Measurements from ENCODE around the gene SMYD3. TPM values are rescaled to one million over a fixed set of nuclear protein-coding genes. Genes with fewer than 3 reads are reported as not detected.

Gene SMYD3
- total RNA-seq, 1 experiment from 2014 or later: 35.1 TPM

DNA sequence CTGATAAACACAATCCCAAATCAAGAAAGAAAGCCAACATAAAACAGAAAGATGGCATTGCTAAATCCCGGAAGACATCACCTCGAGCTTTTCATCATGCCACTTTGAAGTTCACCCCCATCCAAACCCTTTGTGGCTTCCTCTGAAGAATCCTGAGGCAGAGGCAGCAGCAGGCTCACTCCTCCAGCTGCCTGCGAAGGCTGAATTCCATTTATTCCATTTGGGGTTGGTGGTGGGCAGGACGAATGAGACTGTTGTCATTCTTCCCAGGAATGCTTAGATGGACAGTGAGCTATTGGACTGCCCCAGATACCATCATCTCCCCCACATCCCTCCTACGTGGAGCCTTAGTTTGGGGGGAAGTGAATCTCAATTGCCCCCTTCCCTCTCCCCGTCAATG, 437.5 kb downstream of the SMYD3 start:
- Mint-ChIP-seq H3K27ac (ENCODE audit: unreplicated experiment) (no peak overlapping the region), H3K4me1 (ENCODE audit: low read depth, unreplicated experiment) (no peaks in the 10 kb centered on the region), H3K4me3 (ENCODE audit: low read depth, unreplicated experiment) (no peak overlapping the region), H3K9me3 (ENCODE audit: low read depth, unreplicated experiment) (no peaks in the 10 kb centered on the region), H3K27me3 (ENCODE audit: unreplicated experiment) (no peaks in the 10 kb centered on the region), H3K36me3 (ENCODE audit: insufficient read depth, unreplicated experiment) (no peaks in the 10 kb centered on the region)
- BruUV-seq (replicated peaks): no TSS peak
- DNase-seq: no peak
- CTCF ChIA-PET: no interaction called here
- TF ChIP-seq, protein P1, sequence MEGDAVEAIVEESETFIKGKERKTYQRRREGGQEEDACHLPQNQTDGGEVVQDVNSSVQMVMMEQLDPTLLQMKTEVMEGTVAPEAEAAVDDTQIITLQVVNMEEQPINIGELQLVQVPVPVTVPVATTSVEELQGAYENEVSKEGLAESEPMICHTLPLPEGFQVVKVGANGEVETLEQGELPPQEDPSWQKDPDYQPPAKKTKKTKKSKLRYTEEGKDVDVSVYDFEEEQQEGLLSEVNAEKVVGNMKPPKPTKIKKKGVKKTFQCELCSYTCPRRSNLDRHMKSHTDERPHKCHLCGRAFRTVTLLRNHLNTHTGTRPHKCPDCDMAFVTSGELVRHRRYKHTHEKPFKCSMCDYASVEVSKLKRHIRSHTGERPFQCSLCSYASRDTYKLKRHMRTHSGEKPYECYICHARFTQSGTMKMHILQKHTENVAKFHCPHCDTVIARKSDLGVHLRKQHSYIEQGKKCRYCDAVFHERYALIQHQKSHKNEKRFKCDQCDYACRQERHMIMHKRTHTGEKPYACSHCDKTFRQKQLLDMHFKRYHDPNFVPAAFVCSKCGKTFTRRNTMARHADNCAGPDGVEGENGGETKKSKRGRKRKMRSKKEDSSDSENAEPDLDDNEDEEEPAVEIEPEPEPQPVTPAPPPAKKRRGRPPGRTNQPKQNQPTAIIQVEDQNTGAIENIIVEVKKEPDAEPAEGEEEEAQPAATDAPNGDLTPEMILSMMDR (IDR thresholded peaks at IDR 0.05; ENCODE audit: unreplicated experiment): no peak
- intact Hi-C loops (cut with micrococcal nuclease; ENCODE audit: unreplicated experiment): no loop called here

DNA sequence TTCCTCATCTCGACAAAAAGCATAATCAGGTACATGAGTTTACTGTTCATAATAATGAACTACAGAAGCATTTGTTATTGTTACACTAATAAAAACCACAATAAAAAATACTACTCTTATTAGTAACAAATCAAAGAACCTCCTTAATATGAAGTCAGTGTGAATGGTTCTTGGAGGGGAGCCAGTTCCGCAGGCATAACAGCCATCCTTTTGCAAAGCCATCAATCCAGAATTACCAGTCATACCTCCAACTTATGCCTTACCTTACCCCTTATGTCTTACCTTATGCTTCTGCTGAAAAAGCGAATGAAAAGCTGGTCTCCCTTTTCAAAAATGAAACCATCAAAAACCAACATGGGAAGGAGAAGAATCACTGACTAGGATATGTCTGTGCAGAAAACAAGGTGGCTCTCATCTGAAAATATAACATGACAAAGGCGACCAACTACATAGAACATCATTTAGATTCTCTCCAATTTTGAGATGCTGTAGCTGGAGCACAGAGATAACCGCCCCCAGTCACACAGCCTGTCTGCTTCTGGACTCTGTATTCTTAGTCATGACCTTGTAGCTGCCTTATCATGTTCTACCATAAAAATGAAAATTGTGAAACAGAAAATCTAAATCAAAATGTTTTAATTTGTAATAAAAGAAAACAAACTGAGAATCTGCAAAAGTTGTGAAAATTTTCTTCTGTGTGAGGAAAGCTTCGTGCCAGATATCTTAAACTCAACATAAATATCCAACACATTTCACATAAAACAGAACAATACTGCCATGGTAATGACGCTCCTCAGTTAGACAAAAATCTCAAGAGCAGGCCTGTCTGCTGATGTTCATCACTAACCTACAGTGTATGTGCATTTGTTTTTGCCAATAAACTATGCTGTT, 438.2 kb downstream of the SMYD3 start:
- TF ChIP-seq, protein P1 (IDR thresholded peaks at IDR 0.05; ENCODE audit: unreplicated experiment): no peak

DNA sequence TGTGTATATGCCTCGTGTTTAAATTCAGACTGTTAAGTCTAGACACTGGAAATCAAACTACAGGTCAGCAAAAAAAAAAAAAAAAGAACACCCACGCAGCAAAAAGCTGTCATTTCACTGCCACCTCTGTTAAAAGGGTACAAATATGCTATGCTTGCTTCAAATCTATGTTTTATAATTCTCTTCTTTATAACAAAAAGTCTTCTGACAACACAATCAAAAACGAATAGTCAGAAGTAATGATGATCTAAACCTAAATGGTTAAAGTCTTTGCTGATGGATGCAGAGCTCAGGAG, 438.9 kb downstream of the SMYD3 start:
- H3K27ac Mint-ChIP-seq (ENCODE audit: unreplicated experiment): no peak overlapping the region
- TF ChIP-seq, protein P1 (IDR thresholded peaks at IDR 0.05; ENCODE audit: unreplicated experiment): no peak

More for the DNA sequence above, 438.2 kb downstream of the SMYD3 start:
- CTCF ChIA-PET: interaction anchor here (0.6 kb wide), 1 partner anchor 204 kb away, joined by 11 read pairs; no protein-coding TSS in a partner anchor
- H3K27ac Mint-ChIP-seq (ENCODE audit: unreplicated experiment): no peak overlapping the region
- no peaks in the 10 kb centered on the region for H3K36me3 Mint-ChIP-seq (ENCODE audit: insufficient read depth, unreplicated experiment)
- no peaks in the 10 kb centered on the region for H3K4me1 Mint-ChIP-seq (ENCODE audit: low read depth, unreplicated experiment)
- H3K4me3 Mint-ChIP-seq (ENCODE audit: low read depth, unreplicated experiment): no peak overlapping the region
- H3K9me3 Mint-ChIP-seq (ENCODE audit: low read depth, unreplicated experiment): no peaks in the 10 kb centered on the region
- BruUV-seq (replicated peaks): no TSS peak
- intact Hi-C loops (cut with micrococcal nuclease; ENCODE audit: unreplicated experiment): no loop called here
- H3K27me3 Mint-ChIP-seq (ENCODE audit: unreplicated experiment): no peaks in the 10 kb centered on the region
- DNase-seq: no peak

DNA sequence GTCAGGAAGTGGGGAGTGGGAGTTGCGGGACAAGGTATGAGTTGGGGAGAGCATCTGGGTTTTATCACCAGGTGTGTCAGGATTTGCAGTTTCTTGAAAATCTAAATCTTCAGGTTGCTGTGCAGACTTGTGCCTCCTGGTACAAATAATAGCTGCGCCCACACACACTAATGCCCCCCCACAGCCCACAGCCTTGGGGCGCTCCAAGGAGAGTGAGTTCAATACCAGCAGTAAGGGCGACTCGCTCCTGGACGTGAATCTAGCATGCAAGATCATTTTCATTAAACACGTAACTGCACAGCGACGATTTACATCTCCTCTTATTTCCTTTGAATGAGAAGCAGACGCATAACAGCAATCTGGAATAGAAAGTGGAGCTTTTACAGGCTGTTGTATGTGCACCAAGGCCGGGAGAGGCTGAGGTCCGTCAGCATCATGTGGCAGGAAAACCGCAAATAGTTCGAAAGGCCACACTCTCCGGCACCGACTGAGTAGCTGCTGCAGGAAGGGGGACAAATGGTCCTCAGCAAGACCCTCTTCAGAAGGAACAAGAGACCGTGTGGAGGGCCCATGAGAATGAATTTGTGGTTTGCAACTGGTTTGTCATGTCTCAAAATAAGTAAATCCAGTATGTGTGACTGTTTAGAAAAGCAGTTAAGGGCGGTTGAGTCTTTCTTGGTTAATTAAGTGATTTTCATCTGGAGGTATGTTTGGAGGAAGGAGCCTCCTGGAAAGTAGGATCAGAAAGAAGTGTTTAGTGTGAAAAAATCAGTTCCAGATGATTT, 439.5 kb downstream of the SMYD3 start:
- Mint-ChIP-seq H3K9me3 (ENCODE audit: low read depth, unreplicated experiment) (no peaks in the 10 kb centered on the region), H3K4me1 (ENCODE audit: low read depth, unreplicated experiment) (no peaks in the 10 kb centered on the region), H3K36me3 (ENCODE audit: insufficient read depth, unreplicated experiment) (no peaks in the 10 kb centered on the region), H3K27me3 (ENCODE audit: unreplicated experiment) (no peaks in the 10 kb centered on the region), H3K27ac (ENCODE audit: unreplicated experiment) (no peak overlapping the region), H3K4me3 (ENCODE audit: low read depth, unreplicated experiment) (no peak overlapping the region)
- BruUV-seq (replicated peaks): no TSS peak
- no peak for DNase-seq
- TF ChIP-seq, protein P1 (IDR thresholded peaks at IDR 0.05; ENCODE audit: unreplicated experiment): no peak
- CTCF ChIA-PET: interaction anchor here (0.9 kb wide), 1 partner anchor 10 kb away, joined by 3 read pairs; no protein-coding TSS in a partner anchor
- intact Hi-C loops (cut with micrococcal nuclease; ENCODE audit: unreplicated experiment): no loop called here

More for the DNA sequence above, 438.9 kb downstream of the SMYD3 start:
- no peaks in the 10 kb centered on the region for H3K4me1 Mint-ChIP-seq (ENCODE audit: low read depth, unreplicated experiment)
- CTCF ChIA-PET: interaction anchor here (0.9 kb wide), 1 partner anchor 10 kb away, joined by 3 read pairs; no protein-coding TSS in a partner anchor
- H3K4me3 Mint-ChIP-seq (ENCODE audit: low read depth, unreplicated experiment): no peak overlapping the region
- H3K27me3 Mint-ChIP-seq (ENCODE audit: unreplicated experiment): no peaks in the 10 kb centered on the region
- H3K36me3 Mint-ChIP-seq (ENCODE audit: insufficient read depth, unreplicated experiment): no peaks in the 10 kb centered on the region
- BruUV-seq (replicated peaks): no TSS peak
- intact Hi-C loops (cut with micrococcal nuclease; ENCODE audit: unreplicated experiment): no loop called here
- H3K9me3 Mint-ChIP-seq (ENCODE audit: low read depth, unreplicated experiment): no peaks in the 10 kb centered on the region
- no peak for DNase-seq
